HG02970 (cell line): ENCODE results near the gene TTYH3.

ENCODE experiments used
- ATAC-seq: cut with Tn5 transposase; IDR thresholded peaks from one replicate; pipeline ENCODE4 v1.9.1; 2021; ENCODE audit warnings: mild to moderate bottlenecking, moderate library complexity, moderate number of reproducible peaks; ENCODE audit not compliant: unreplicated experiment, low FRiP score

The TTYH3 gene

GRCh38 chr7:2644562-2645273, 12.9 kb downstream of the TTYH3 start:
- no peak for ATAC-seq

GRCh38 chr7:2645274-2645868, 13.6 kb downstream of the TTYH3 start:
- no peak for ATAC-seq

- no peak for ATAC-seq
These were observed 14.5 kb downstream of the TTYH3 start for GRCh38 chr7:2646336-2646679.

DNA sequence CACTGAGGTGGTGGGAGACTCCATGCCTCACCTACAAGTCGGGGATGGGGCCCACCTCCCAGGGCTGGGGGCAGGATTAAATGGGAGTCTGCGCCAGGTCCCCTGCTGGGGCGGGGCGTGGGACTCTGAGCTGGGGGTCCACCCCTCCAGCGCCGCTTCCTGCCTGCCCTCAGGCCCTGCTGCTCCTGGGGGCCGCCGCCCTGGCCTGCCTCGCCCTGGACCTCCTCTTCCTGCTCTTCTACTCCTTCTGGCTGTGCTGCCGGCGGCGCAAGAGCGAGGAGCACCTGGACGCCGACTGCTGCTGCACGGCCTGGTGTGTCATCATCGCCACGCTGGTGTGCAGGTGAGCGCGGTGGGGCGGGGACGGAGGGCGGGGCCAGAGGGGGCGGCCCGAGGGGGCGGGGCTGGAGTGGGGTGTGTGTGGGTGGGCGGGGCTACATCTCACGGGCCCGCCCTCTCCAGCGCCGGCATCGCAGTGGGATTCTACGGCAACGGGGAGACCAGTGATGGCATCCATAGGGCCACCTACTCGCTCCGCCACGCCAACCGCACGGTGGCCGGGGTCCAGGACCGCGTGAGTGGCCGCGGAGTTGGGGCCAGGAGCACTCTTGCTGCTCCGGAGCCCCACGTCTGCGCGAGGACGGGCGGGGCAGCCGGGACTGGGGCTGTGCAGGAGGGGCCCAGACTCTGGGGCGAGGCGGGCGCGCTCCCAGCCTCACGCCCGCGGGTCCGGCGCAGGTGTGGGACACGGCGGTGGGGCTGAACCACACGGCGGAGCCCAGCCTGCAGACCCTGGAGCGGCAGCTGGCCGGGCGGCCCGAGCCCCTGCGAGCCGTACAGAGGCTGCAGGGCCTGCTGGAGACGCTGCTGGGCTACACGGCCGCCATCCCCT, 15.1 kb downstream of the TTYH3 start:
- no peak for ATAC-seq

DNA sequence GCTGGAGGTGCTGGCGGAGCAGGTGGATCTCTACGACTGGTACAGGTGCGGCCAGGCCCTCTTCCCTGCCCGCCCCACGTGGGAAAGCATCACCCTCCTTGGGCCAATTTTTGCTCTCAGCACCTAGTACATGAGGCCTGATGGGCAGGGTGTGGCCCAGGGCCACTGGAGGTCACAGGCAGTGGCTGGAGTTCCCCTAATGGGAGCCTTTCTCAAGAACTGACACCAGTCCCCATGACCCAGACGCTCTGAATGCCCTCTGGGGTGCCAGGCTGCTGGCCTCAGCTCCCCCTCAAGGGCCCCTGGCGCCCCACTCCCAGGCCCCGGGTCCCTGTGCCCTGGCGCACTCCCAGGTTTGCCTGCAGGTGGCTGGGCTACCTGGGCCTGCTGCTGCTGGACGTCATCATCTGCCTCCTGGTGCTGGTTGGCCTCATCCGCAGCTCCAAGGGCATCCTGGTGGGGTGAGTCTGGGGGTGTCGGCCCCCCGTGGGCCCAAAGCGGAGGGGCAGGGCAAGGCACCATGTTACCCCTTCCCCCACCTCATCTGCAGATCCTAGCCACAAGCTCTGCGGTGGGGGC, 15.9 kb downstream of the TTYH3 start:
- no peak for ATAC-seq

DNA sequence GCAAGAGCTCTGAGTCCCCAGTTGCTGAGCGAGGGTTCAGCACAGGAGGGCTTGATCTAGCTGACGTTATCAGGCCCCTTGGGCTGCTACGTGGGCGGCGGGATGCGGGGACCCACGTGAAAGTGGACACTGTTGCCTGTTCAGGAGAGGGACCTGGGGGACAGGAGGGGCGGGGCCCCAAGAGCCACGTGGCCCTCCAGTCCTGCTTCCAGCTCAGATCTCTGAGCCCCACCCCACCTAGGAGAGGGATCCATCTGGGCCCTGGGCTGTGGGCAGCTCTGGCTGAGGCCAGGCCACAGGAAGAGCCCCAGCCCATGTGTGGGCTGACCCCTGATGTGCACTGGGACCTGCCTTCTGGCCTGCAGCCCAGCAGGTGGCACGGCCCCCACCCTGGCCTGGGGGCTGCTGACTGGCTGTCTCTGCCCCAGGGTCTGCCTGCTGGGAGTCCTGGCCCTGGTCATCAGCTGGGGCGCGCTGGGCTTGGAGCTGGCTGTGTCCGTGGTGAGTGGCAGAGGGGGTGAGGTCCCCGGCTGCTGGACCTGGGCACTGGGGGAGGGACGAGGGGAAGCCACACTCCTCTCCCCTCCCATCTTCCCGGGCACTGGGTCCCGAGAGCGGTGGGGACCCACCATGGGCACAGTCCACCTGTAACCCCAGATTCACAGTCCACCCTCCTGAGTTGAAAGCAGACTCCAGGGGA, 17.5 kb downstream of the TTYH3 start:
- ATAC-seq = no peak

DNA sequence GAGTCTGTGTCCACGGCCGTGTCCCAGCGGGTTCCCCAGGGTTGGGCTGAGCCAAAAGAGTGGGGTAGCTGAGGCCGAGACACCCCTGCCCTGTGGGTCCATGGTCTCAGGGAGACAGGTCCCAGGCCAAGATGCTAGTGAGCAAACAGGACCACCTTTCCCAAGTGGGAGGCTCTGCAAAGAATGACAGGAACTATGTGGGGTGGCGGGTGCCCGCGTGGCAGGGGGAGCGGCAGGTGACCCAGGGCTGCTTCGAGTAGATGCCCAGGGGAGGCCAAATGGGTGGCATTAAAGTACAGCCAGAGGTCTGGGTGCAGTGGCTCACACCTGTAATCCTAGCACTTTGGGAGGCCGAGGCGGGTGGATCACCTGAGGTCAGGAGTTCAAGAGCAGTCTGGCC, 18.2 kb downstream of the TTYH3 start:
- ATAC-seq = no peak

- ATAC-seq = no peak
These were observed 18.7 kb downstream of the TTYH3 start for GRCh38 chr7:2650451-2650850.

DNA sequence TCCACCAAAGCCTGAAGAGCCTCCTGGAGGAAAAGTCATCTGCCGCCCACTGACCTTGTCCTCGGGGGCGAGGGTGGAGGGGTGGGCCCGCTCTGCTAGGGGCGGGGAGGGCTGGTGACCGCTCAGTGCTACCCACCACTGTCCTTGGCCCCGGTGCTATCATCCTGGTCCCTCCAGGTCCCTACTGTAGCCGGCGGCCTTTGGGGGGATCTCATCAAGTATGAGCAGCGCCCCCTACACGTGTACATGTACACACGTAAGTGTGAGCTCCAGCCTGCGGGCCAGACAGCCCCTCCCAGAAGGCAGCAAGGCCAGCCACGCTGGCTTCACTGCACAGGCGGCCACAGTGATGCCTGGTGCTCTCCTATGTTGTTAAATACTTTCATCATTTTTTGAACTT, 19.6 kb downstream of the TTYH3 start:
- ATAC-seq = no peak

- no peak for ATAC-seq
These were observed 20.3 kb downstream of the TTYH3 start for GRCh38 chr7:2651847-2652735.

GRCh38 chr7:2652736-2653060, 20.9 kb downstream of the TTYH3 start:
- no peak for ATAC-seq

DNA sequence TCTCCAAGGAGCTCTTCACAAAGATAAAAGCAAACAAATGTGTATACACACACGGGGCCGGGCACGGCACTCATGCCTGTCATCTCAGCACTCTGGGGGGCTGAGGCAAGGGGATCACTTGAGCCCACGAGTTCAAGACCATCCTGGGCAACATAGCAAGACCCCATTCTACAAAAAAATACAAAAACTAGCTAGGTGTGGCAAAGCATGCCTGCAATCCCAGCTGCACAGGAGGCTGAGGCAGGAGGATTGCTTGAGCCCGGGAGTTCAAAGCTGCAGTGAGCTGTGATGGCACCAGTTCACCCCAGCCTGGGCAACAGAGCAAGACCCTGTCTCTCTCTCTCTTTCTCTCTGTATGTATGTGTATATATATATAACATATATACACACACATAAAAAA, 22.3 kb downstream of the TTYH3 start:
- no peak for ATAC-seq

GRCh38 chr7:2655870-2656614, 24.3 kb downstream of the TTYH3 start:
- ATAC-seq = no peak

GRCh38 chr7:2657208-2657607, 25.4 kb downstream of the TTYH3 start:
- ATAC-seq = no peak

DNA sequence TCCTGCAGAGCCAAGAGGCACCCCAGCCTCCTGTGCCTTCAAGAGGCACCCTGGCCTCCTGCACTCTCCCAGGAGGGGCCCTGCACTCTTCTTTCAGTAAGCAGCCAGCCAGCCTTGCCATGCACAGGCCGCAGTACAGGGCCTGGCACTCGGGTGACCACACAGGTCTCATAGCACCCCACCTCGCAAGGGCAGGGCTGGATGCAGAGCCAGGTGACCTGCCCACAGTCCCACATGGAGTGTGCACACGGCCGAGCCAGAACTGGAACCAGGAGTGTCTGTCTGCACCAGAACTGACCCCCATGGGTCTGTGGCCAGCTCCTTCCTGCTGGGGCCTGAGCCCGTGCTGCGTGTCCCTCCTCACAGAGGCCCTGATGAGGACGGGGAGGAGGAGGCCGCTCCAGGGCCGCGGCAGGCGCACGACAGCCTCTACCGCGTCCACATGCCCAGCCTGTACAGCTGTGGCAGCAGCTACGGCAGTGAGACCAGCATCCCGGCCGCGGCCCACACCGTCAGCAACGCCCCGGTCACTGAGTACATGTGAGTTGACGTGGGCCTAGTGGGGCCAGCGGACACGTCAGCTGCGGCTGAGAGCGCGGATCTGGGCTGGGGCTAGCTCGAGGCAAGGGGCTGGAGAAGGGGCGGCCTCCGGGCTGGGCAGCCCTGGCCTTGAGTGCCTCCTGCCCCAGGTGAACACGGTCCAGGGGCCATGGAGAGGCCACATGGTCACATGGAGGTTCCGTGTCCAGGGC, 26.3 kb downstream of the TTYH3 start:
- ATAC-seq = no peak

DNA sequence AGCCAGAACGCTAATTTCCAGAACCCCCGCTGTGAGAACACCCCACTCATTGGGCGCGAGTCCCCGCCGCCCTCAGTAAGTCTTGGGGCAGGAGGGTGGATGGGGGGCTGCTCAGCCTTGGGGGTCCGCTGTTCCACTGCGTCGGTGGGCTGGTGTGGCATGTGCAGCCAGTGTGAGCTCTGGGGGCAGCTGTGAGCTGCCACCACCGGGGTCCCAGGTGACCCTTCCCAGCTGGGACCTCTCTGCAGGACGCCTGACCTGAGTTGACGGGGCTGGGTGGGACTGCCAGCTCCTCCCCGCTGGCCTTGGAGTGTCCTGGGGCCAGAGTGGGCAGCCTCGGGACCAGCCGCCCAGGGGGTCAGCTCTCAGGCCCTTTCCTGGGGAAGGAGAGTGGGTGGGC, 27.2 kb downstream of the TTYH3 start:
- ATAC-seq = no peak

DNA sequence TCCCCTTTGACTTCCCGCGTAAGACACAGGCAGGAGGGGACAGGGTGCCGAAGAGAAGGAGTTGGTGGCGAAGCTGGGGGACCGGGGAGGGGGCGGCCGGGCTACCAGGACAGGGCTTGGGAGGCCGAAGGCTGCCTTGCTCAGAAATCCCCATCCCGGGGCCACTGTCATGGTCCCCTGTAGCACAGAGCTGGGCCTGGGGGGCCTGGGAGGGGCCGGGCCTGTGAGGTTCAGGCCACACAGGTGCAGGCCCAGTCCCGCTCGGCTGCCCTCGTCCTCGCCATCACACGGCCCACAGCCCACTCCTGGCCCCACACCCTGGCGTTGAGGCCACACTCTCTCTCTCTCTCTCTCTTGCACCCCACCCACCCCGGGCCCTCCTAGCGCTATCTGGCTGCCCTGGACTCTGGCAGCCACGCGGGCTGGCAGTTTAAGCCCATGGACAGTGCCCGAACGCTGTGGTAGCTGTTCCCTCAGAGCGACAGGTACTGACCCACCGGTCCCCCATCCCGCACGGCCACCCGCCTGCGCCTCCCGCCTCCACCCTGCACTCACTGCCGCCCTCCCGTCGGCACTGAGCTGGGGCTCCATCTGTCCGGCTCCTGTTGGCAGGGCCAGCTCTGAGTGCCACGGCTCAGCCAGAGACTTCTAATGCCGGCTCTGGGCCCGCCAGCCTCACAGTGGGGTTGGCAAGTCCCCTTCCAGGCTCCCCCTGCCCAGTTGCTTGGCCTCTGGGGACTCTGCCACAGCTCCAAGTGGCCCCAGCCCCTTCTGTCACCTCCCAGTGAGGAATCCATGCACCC, 28.0 kb downstream of the TTYH3 start:
- no peak for ATAC-seq
